Activated naive CD4-positive, alpha-beta T cell treated with anti-CD3 and anti-CD28 coated beads, Interleukin-2, amount 50 U/mL, for 72 hours (primary cell): ENCODE measurements around the gene TNPO1. TPM values are rescaled to one million over a fixed set of nuclear protein-coding genes. Genes with fewer than 3 reads are reported as not detected.
A peak's percentile ranks its signal among the peaks of the same experiment; 100 is the strongest.

Source experiments
- ATAC-seq, 2 donors: fragments of 150-1000 bp; cut with Tn5 transposase; 2 replicates each; pipeline ENCODE4 v1.10.0; 2021; ENCODE audit warnings: mild to moderate bottlenecking in 2 of 2, moderate library complexity in 2 of 2
- DNase-seq, 2 donors: peaks; one replicate each; pipeline ENCODE4 v3.0.0; 2021 to 2022; ENCODE audit warnings: low spot score in 2 of 2
- H3K27ac Mint-ChIP-seq, 2 donors: one replicate each; pipeline ENCODE4 v1.8.0; 2022; ENCODE audit warnings: mild to moderate bottlenecking in 2 of 2, mixed read lengths in 2 of 2
- H3K36me3 Mint-ChIP-seq, 2 donors: one replicate each; pipeline ENCODE4 v1.8.0; 2022; ENCODE audit warnings: mixed read lengths in 2 of 2
- H3K9me3 Mint-ChIP-seq, 2 donors: one replicate each; pipeline ENCODE4 v1.8.0; 2022; ENCODE audit warnings: mixed read lengths in 2 of 2
- total RNA-seq, 2 donors: library from RNA; stranded (reverse); gene quantifications; one replicate each; pipeline ENCODE4 v1.2.3, GENCODE V29; 2022

The TNPO1 gene
- total RNA-seq, 2 donors from 2014 or later = 87.4 to 93.0 TPM

- DNase-seq = no peak
These were observed 26.4 kb downstream of the TNPO1 start for GRCh38 chr5:72842816-72843215.

GRCh38 chr5:72844218-72844603 lies 27.8 kb downstream of the TNPO1 start:
- DNase-seq (no peak), ATAC-seq (no peak)
- H3K36me3 Mint-ChIP-seq = peaks cover 9% of the 10 kb centered on the region in 2 donors
- H3K9me3 Mint-ChIP-seq = no peaks in the 10 kb centered on the region
- no peak overlapping the region for H3K27ac Mint-ChIP-seq

More at GRCh38 chr5:72842816-72843215, 26.4 kb downstream of the TNPO1 start:
- Mint-ChIP-seq H3K9me3 (no peaks in the 10 kb centered on the region), H3K36me3 (no peaks in the 10 kb centered on the region), H3K27ac (no peak overlapping the region)
- peak; percentile 69 to 89 for ATAC-seq

GRCh38 chr5:72845889-72846288 lies 29.4 kb downstream of the TNPO1 start:
- H3K36me3 Mint-ChIP-seq = peaks cover 15 to 20% of the 10 kb centered on the region in 2 donors
- H3K9me3 Mint-ChIP-seq = no peaks in the 10 kb centered on the region
- no peak overlapping the region for H3K27ac Mint-ChIP-seq
- no peak for DNase-seq
- no peak for ATAC-seq

- no peaks in the 10 kb centered on the region for H3K9me3 Mint-ChIP-seq
- no peak overlapping the region for H3K27ac Mint-ChIP-seq
- DNase-seq (no peak), ATAC-seq (no peak)
- peaks cover 15 to 20% of the 10 kb centered on the region in 2 donors for H3K36me3 Mint-ChIP-seq
These were observed 30.0 kb downstream of the TNPO1 start for GRCh38 chr5:72846483-72846882.

GRCh38 chr5:72847439-72847838 lies 31.0 kb downstream of the TNPO1 start:
- ATAC-seq = no peak
- Mint-ChIP-seq H3K9me3 (no peaks in the 10 kb centered on the region), H3K36me3 (peaks cover 15 to 24% of the 10 kb centered on the region in 2 donors), H3K27ac (peak overlapping the region in 1 of 2 donors; percentile 93)
- no peak for DNase-seq

GRCh38 chr5:72847989-72848473 lies 31.6 kb downstream of the TNPO1 start:
- peak; percentile 81 to 87 for DNase-seq
- peak overlapping the region; percentile 93 to 97 for H3K27ac Mint-ChIP-seq
- H3K36me3 Mint-ChIP-seq = peaks cover 15 to 26% of the 10 kb centered on the region in 2 donors
- peak; percentile 89 to 90 for ATAC-seq
- no peaks in the 10 kb centered on the region for H3K9me3 Mint-ChIP-seq

GRCh38 chr5:72848474-72849428 lies 32.3 kb downstream of the TNPO1 start:
- no peaks in the 10 kb centered on the region for H3K9me3 Mint-ChIP-seq
- ATAC-seq (peak; percentile 55 to 63), DNase-seq (peak; percentile 53 to 64)
- peaks cover 15 to 33% of the 10 kb centered on the region in 2 donors for H3K36me3 Mint-ChIP-seq
- H3K27ac Mint-ChIP-seq = peak overlapping the region; percentile 93 to 97

- no peaks in the 10 kb centered on the region for H3K9me3 Mint-ChIP-seq
- no peak for DNase-seq
- ATAC-seq = no peak
- peak overlapping the region; percentile 93 to 95 for H3K27ac Mint-ChIP-seq
- peaks cover 15 to 33% of the 10 kb centered on the region in 2 donors for H3K36me3 Mint-ChIP-seq
These were observed 33.1 kb downstream of the TNPO1 start for GRCh38 chr5:72849546-72849945.

GRCh38 chr5:72850113-72850512 lies 33.7 kb downstream of the TNPO1 start:
- H3K27ac Mint-ChIP-seq = no peak overlapping the region
- ATAC-seq (no peak), DNase-seq (no peak)
- H3K36me3 Mint-ChIP-seq = peaks cover 15 to 33% of the 10 kb centered on the region in 2 donors
- no peaks in the 10 kb centered on the region for H3K9me3 Mint-ChIP-seq

- DNase-seq (no peak), ATAC-seq (no peak)
- Mint-ChIP-seq H3K27ac (no peak overlapping the region), H3K9me3 (no peaks in the 10 kb centered on the region), H3K36me3 (peaks cover 17 to 38% of the 10 kb centered on the region in 2 donors)
These were observed 35.9 kb downstream of the TNPO1 start for GRCh38 chr5:72852356-72852755.

- H3K27ac Mint-ChIP-seq = no peak overlapping the region
- H3K36me3 Mint-ChIP-seq = peaks cover 13 to 35% of the 10 kb centered on the region in 2 donors
- ATAC-seq (no peak), DNase-seq (no peak)
- H3K9me3 Mint-ChIP-seq = no peaks in the 10 kb centered on the region
These were observed 38.0 kb downstream of the TNPO1 start for GRCh38 chr5:72854419-72854818.

GRCh38 chr5:72855821-72856220 lies 39.4 kb downstream of the TNPO1 start:
- Mint-ChIP-seq H3K9me3 (no peaks in the 10 kb centered on the region), H3K36me3 (peaks cover 13 to 31% of the 10 kb centered on the region in 2 donors), H3K27ac (no peak overlapping the region)
- ATAC-seq (no peak), DNase-seq (no peak)

GRCh38 chr5:72857396-72857795 lies 40.9 kb downstream of the TNPO1 start:
- Mint-ChIP-seq H3K27ac (no peak overlapping the region), H3K9me3 (no peaks in the 10 kb centered on the region), H3K36me3 (peaks cover 13 to 28% of the 10 kb centered on the region in 2 donors)
- DNase-seq (no peak), ATAC-seq (no peak)

GRCh38 chr5:72859127-72859526 lies 42.7 kb downstream of the TNPO1 start:
- DNase-seq = no peak
- Mint-ChIP-seq H3K27ac (no peak overlapping the region), H3K36me3 (peaks cover 13 to 18% of the 10 kb centered on the region in 2 donors), H3K9me3 (no peaks in the 10 kb centered on the region)
- peak in 1 of 2 donors; percentile 40 for ATAC-seq

GRCh38 chr5:72860499-72860898 lies 44.0 kb downstream of the TNPO1 start:
- H3K36me3 Mint-ChIP-seq = peaks cover 13 to 18% of the 10 kb centered on the region in 2 donors
- no peaks in the 10 kb centered on the region for H3K9me3 Mint-ChIP-seq
- ATAC-seq (no peak), DNase-seq (no peak)
- no peak overlapping the region for H3K27ac Mint-ChIP-seq

GRCh38 chr5:72871366-72872024 lies 55.0 kb downstream of the TNPO1 start:
- Mint-ChIP-seq H3K36me3 (peaks cover 6 to 42% of the 10 kb centered on the region in 2 donors), H3K27ac (peak overlapping the region; percentile 36 to 78), H3K9me3 (no peaks in the 10 kb centered on the region)
- ATAC-seq = peak; percentile 84
- no peak for DNase-seq

GRCh38 chr5:72878854-72879253 lies 62.4 kb downstream of the TNPO1 start:
- Mint-ChIP-seq H3K9me3 (no peaks in the 10 kb centered on the region), H3K36me3 (peaks cover 14 to 33% of the 10 kb centered on the region in 2 donors), H3K27ac (no peak overlapping the region)
- DNase-seq (no peak), ATAC-seq (no peak)
